GM12873 (cell line): ENCODE measurements around the gene KLF7.

Source experiments
- TF ChIP-seq, protein P1 (sequence below): IDR thresholded peaks from 2 replicates; pipeline ENCODE4 v1.5.1; 2012; ENCODE audit warnings: low read depth, mild to moderate bottlenecking, moderate library complexity, low read length, control low read depth; ENCODE audit not compliant: insufficient read depth; ENCODE audit errors: missing control alignments

KLF7 gene

DNA sequence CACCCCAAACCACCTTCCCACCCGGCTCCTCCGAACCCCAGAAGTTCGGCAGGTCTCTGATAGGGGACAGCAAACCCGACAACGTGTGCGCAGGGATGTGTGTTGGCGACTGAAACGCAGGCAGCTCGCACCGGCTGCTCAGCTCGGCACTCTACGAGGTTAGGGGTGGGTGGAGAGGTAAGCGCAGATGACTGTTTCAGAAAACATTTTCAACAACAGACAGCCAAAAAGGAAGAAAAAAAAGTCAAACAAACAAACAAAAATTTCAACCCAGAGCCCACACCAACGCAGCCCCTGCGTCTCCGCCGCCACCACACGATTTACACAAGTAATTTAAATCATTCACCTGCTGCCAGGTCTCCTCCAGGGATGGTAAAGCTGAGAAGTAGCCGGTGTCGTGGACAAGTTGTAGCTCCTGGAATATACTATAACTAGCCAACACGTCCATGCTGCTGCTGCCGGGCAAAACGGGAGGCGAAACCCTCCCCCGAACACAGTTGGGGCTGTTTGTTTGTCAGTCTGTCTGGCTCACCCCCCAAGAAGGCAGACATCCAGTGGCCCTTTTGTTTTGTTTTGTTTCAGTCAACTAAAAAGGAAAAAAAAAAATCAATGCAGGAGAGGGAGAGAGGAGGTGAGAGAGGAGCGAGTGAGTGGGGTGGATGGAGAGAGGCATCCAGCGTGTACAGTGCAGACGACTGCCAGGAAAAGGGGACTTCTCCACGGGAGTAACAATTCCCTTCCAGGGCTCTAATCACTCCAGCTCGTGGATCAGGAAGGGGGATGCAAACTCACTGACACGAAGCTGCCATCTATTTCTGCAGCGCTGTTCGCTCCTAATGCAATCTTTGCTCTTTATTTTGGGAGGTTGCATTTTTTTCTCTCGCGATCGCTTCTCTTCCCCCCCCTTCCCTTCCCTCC, at the start of gene KLF7:
TSS of gene KLF7 (minus strand) at position 828 of the 918 bp plus-strand sequence. CDS start at position 448, 380 bp downstream.
- TF ChIP-seq, protein P1, sequence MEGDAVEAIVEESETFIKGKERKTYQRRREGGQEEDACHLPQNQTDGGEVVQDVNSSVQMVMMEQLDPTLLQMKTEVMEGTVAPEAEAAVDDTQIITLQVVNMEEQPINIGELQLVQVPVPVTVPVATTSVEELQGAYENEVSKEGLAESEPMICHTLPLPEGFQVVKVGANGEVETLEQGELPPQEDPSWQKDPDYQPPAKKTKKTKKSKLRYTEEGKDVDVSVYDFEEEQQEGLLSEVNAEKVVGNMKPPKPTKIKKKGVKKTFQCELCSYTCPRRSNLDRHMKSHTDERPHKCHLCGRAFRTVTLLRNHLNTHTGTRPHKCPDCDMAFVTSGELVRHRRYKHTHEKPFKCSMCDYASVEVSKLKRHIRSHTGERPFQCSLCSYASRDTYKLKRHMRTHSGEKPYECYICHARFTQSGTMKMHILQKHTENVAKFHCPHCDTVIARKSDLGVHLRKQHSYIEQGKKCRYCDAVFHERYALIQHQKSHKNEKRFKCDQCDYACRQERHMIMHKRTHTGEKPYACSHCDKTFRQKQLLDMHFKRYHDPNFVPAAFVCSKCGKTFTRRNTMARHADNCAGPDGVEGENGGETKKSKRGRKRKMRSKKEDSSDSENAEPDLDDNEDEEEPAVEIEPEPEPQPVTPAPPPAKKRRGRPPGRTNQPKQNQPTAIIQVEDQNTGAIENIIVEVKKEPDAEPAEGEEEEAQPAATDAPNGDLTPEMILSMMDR, result no peak

DNA sequence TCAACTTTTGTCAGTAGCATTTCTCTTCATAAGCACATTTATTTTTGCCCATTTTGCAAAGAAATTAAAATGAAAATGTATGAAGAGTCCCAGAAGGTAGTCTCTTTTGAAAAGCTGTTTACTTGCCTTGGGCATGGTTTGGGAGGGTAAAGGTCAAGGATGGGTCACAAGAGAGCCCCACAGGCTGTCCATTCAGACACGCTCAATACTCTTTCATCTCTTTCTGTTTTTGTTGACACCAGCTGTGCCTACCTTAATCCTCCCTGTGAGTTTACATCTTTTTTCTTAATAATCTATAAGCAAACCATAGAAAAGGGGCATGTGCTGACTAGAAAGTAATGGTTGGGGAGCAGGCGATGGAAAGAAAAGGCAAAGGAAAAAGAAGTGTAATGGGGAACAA, 49.6 kb upstream of the KLF7 start:
- TF ChIP-seq, protein P1, result no peak

DNA sequence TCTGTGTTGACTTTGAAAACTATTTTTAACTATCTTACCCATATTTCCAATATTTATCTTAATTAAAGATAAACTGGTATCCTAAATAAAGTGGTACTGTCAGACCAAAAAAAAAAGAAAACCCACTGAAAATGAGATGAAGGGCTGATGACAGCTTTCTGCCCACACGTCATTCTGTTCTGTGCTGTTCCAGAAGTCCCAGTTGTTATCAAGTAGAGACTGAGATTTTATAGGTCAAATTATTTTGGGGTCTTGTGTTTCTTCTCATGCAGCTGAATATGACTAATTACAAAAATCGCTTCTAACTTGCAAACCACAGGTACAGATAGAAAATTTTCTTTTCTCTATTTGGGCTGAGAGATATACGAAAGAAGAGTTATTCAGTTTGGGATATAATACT, 48.7 kb upstream of the KLF7 start:
- TF ChIP-seq, protein P1, result no peak

DNA sequence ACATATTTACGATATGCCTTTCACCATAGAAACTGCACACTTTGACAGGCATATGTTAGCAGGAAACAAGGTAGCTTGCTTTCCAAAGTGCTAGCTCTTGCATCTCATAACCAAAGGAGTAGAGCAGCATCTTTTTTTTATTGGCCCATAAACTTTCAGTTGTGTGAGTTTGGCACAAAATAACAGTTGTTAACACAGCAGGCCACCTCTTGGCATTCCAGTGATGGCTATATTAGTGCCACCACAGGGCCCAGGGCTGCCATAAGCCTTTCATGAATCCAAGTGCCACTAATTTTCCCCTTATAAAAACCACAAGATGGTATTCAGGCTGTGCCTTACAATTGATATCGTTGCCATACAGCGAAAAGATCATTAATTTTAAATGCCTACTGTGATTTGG, 40.3 kb upstream of the KLF7 start:
- TF ChIP-seq, protein P1, result no peak

DNA sequence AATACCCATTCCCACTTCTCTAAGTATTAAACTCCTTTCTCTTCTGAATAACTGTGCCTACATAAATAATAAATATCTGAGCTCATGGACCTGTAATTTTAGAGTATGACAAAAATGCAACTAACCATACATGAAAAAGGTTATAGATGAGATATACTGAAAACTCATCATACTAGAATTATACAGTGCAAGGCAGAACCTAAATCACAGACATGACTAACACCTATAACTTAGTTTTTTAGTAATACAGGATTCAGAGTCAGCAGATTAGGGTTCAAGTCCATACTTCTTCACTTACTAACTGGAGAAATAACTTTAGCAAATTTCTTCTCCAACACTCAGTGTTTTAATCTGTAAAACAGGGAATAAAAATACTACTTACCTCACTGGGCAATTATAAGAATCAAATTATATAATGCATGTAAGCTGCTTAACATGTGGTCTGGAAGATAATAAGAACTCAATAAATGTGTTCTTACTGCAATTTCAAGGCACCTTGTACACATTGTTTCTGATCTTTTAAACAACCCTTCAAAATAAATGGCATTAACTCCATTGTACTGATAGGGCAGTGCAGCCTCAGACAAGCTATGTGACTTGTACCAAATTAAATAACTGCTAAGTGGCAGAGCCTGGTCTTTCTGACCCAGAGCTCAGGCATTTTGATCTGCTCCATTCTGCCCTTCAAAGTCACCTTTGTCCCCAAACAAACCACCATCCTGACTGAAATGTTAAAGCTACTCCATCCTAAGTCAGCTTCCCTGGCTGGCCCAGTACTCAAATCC, 39.6 kb upstream of the KLF7 start:
- TF ChIP-seq, protein P1, result no peak

DNA sequence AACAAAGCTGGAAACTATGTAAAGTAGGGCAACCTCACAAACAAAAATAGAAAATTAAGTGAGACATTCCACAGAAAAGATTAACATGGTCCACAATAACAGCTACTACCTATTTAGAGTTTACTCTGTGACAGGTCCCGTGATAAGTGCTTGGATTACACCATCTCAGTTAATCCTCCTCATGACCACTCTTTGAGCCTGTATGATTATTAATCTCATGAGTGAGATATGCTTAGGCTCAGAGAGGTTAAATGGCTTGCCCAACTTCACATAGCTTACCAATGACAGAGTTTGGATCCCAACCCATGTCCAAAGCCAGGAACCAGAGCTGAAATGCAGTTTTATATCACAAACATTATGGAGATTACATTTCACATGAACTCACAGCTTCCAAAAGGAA, 37.3 kb upstream of the KLF7 start:
- TF ChIP-seq, protein P1, result no peak

DNA sequence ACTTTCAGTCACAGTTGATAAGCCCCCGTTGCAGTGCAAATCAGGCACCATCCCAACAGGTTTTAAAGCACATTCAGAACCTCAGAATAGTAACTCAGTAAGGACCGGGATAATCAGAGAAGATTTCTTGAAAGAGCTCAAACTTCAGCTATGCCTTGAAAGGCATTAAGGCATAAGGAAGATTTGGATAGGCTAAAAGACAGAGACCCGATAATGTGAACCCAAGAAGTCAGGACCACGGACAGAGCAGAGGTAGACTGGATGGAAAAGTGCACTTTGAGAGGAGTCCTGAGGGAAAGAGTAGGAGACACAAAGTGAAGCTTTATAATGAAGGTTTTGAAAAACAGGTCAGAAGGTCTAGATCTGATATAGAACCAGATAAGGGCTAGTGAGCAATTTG, 36.9 kb upstream of the KLF7 start:
- TF ChIP-seq, protein P1, result no peak
